ENCODE measurements around the gene FSIP1.
"Not testable (repeated sequence)": the region's sequence is repeated elsewhere in the genome, so short reads cannot be mapped to it uniquely, and the experiment has no call there.

FSIP1 gene

GRCh38 chr15:39820050-39820602, 37.5 kb upstream of the FSIP1 start:
- H3K4me3 ChIP-seq (replicated peaks; ENCODE audit: low read depth, low read length) = no peak overlapping the region
- H3K36me3 ChIP-seq (ENCODE audit: control insufficient read depth, insufficient read depth, low read length) = no peaks in the 10 kb centered on the region
- no peak for TF ChIP-seq CTCF (IDR thresholded peaks at IDR 0.05; ENCODE audit: insufficient read depth, low read length, poor library complexity, severe bottlenecking)
- no peaks in the 10 kb centered on the region for H3K27me3 ChIP-seq (replicated peaks; ENCODE audit: control insufficient read depth, insufficient read depth, low read length)
- no peak for DNase-seq (ENCODE audit: extremely low read depth, insufficient read length)

DNA sequence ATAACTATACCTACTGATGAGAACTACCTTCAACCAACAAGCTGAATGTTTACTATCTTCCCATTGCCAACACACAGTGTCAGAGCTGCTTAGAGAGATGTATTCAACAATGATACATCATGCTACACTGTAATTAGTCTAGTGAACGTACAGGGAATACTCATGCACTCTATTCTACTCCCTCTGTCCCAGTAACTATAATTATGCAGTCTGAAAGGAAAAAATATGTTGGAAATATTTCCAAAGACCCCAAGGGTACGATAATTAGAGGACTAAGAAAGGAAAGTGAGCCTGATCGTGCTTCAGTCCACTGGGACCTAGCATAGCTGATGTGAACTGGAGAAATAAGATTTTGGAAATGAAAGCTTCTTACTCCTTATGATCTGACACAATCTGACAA, 36.9 kb upstream of the FSIP1 start:
- TF ChIP-seq CTCF (IDR thresholded peaks at IDR 0.05; ENCODE audit: insufficient read depth, low read length, poor library complexity, severe bottlenecking) = no peak
- DNase-seq (ENCODE audit: extremely low read depth, insufficient read length) = no peak
- no peaks in the 10 kb centered on the region for H3K36me3 ChIP-seq (ENCODE audit: control insufficient read depth, insufficient read depth, low read length)
- no peak overlapping the region for H3K4me3 ChIP-seq (replicated peaks; ENCODE audit: low read depth, low read length)
- no peaks in the 10 kb centered on the region for H3K27me3 ChIP-seq (replicated peaks; ENCODE audit: control insufficient read depth, insufficient read depth, low read length)

DNA sequence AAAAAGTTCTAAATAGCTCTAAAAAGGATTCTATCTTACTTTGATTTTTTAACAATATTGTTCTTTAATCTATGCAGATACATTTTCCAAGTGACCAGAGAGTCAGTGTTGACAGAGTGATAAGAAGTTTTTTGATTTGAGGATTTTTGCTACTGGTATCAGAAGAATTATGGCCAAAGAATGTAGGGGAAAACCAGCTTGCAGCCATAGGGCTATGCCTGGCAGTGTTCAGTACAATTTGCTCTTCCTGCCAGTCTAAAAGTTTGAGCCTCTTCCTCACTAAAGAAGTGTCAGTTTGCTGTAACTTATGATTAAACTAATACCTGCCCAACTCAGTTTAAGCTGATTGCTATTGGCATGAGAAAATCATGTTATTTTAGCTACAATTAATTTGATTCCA, 35.3 kb upstream of the FSIP1 start:
- no peak for TF ChIP-seq CTCF (IDR thresholded peaks at IDR 0.05; ENCODE audit: insufficient read depth, low read length, poor library complexity, severe bottlenecking)
- Histone ChIP-seq H3K36me3 (ENCODE audit: control insufficient read depth, insufficient read depth, low read length) (no peaks in the 10 kb centered on the region), H3K4me3 (replicated peaks; ENCODE audit: low read depth, low read length) (no peak overlapping the region)

DNA sequence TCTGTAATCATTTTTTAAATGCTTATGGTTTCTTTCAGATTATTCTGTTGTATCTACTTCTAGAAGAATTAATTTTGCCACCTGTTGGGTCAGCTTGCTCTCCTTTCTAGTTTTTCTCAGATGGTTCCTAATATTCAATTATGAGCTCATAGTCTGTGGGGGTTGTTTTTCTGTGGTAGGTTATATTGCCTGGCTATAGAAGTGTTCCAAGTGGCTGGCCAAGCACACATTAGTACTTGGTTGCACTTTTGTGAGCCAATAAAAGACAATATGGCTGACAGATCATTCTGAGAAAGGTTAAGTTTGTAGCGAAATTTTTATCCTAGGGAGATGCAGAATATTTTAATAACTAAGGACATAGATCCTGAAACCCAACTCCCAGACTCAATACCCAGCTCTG, 31.8 kb upstream of the FSIP1 start:
- Histone ChIP-seq H3K36me3 (ENCODE audit: control insufficient read depth, insufficient read depth, low read length) (no peaks in the 10 kb centered on the region), H3K4me3 (replicated peaks; ENCODE audit: low read depth, low read length) (no peak overlapping the region), H3K27me3 (replicated peaks; ENCODE audit: control insufficient read depth, insufficient read depth, low read length) (no peaks in the 10 kb centered on the region)
- TF ChIP-seq CTCF (IDR thresholded peaks at IDR 0.05; ENCODE audit: insufficient read depth, low read length, poor library complexity, severe bottlenecking) = no peak
- DNase-seq (ENCODE audit: extremely low read depth, insufficient read length) = no peak

More for the DNA sequence above, 35.3 kb upstream of the FSIP1 start:
- DNase-seq (ENCODE audit: extremely low read depth, insufficient read length) = no peak
- H3K27me3 ChIP-seq (replicated peaks; ENCODE audit: control insufficient read depth, insufficient read depth, low read length) = no peaks in the 10 kb centered on the region

GRCh38 chr15:39812651-39813050, 30.0 kb upstream of the FSIP1 start:
- not testable (repeated sequence) for H3K27me3 ChIP-seq (replicated peaks; ENCODE audit: control insufficient read depth, insufficient read depth, low read length); H3K36me3 ChIP-seq (ENCODE audit: control insufficient read depth, insufficient read depth, low read length); H3K4me3 ChIP-seq (replicated peaks; ENCODE audit: low read depth, low read length); DNase-seq (ENCODE audit: extremely low read depth, insufficient read length)

GRCh38 chr15:39808909-39809308, 26.3 kb upstream of the FSIP1 start:
- Histone ChIP-seq H3K4me3 (replicated peaks; ENCODE audit: low read depth, low read length) (no peak overlapping the region), H3K27me3 (replicated peaks; ENCODE audit: control insufficient read depth, insufficient read depth, low read length) (no peaks in the 10 kb centered on the region), H3K36me3 (ENCODE audit: control insufficient read depth, insufficient read depth, low read length) (no peaks in the 10 kb centered on the region)
- no peak for DNase-seq (ENCODE audit: extremely low read depth, insufficient read length)
- no peak for TF ChIP-seq CTCF (IDR thresholded peaks at IDR 0.05; ENCODE audit: insufficient read depth, low read length, poor library complexity, severe bottlenecking)

Data from GM06990 (cell line).